ENCODE results near the gene USP48. TPM values are rescaled to one million over a fixed set of nuclear protein-coding genes. Genes with fewer than 3 reads are reported as not detected.

The USP48 gene
- polyA plus RNA-seq, 1 experiment: 43.6 TPM

DNA sequence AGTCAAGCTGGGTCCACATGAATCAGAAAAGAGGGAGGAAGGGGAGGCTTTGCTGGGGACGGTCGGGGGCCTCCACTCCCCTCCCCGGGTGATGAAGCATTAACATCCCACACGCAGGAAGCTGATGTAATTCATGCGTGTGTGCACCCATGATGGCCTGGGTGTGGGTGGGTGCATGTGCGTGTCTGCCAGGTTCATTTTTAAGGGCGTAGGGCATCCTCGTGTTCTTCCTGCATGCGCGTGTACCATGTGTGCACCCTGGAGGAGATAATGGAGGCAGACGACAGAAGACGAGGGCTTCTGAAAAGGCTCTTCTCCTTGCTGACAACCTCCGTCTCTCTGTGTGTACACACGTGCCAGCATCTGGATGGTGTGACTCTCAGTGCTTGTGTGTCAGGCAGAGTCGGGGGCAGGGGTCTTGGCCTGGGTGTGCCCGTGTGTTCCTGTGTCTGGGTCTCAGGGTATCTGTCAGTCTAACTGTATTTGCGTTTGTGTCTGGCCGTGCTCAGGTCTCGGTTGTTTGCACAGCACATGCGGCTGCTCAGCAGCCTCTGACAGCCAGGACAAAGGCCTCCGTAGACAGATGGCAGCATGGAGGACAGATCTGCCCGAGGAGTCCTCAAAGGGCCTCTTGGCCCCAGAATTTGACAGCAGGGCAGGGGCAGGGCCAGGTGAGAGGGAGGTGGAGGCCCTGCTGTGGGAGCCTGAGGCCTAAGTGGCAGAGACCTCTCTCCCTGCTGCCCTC, 116.2 kb downstream of the USP48 start:
- ChIA-PET POLR2A (no interaction called here), CTCF (no interaction called here)
- Histone ChIP-seq H3K27me3 (ENCODE audit: control insufficient read depth, insufficient read depth, low read length) (peaks cover 74% of the 10 kb centered on the region), H3K9me3 (ENCODE audit: control insufficient read depth, insufficient read depth, low read length) (no peaks in the 10 kb centered on the region), H3K27ac (ENCODE audit: low read depth, low read length) (no peak overlapping the region), H3K4me3 (ENCODE audit: low read depth, low read length) (no peak overlapping the region)
- TF ChIP-seq, protein P1, sequence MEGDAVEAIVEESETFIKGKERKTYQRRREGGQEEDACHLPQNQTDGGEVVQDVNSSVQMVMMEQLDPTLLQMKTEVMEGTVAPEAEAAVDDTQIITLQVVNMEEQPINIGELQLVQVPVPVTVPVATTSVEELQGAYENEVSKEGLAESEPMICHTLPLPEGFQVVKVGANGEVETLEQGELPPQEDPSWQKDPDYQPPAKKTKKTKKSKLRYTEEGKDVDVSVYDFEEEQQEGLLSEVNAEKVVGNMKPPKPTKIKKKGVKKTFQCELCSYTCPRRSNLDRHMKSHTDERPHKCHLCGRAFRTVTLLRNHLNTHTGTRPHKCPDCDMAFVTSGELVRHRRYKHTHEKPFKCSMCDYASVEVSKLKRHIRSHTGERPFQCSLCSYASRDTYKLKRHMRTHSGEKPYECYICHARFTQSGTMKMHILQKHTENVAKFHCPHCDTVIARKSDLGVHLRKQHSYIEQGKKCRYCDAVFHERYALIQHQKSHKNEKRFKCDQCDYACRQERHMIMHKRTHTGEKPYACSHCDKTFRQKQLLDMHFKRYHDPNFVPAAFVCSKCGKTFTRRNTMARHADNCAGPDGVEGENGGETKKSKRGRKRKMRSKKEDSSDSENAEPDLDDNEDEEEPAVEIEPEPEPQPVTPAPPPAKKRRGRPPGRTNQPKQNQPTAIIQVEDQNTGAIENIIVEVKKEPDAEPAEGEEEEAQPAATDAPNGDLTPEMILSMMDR (IDR thresholded peaks at IDR 0.05; ENCODE audit: low read depth, low read length): no peak
- DNase-seq (ENCODE audit: low read depth, low spot score): no peak

DNA sequence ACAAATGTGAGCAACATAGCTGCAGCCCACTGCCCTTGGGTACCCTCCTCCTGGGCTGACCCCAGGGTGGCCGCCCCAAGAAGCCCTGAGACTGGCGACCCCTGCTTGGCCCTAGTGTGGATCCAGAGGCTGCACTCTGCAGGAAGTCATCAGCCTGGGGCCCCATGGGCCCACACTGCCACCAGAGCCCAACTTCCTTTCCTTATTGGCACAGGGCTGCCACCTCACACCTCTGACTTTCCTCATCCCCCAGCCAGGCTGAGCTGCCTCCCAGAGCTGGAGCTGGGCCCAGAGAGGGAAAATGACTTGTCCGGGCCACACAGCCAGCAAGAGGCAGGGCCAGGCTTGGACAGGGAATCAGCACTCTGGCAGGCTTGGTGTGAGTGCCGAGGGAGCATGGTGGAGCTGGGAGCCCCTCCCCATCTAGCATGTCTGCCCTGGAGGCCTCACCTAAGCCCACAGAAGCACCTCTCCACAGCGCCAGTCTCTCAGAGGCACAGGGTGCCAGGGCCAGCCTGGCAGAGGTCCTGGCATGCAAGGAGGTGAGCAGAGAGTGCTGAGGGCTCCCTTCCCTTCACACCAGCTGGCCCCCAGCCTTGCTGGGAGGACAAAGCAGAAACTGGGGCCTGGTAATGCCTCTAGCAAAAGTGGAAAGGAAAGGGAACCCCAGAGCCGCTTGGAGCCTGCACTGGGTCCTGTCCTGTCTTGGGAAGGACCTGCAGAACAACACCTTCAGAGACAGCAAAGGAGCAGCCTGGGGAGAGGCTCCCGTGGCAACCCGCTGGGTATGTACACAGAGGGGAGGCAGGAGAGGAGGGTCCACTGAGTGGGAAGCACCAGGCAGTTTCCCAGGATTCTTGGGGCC, 117.0 kb downstream of the USP48 start:
- H3K27me3 ChIP-seq (ENCODE audit: control insufficient read depth, insufficient read depth, low read length): peaks cover 71% of the 10 kb centered on the region
- no peak for DNase-seq (ENCODE audit: low read depth, low spot score)
- CTCF ChIA-PET: no interaction called here
- H3K27ac ChIP-seq (ENCODE audit: low read depth, low read length): no peak overlapping the region
- TF ChIP-seq, protein P1 (IDR thresholded peaks at IDR 0.05; ENCODE audit: low read depth, low read length): no peak
- POLR2A ChIA-PET: no interaction called here
- H3K4me3 ChIP-seq (ENCODE audit: low read depth, low read length): no peak overlapping the region
- H3K9me3 ChIP-seq (ENCODE audit: control insufficient read depth, insufficient read depth, low read length): no peaks in the 10 kb centered on the region

DNA sequence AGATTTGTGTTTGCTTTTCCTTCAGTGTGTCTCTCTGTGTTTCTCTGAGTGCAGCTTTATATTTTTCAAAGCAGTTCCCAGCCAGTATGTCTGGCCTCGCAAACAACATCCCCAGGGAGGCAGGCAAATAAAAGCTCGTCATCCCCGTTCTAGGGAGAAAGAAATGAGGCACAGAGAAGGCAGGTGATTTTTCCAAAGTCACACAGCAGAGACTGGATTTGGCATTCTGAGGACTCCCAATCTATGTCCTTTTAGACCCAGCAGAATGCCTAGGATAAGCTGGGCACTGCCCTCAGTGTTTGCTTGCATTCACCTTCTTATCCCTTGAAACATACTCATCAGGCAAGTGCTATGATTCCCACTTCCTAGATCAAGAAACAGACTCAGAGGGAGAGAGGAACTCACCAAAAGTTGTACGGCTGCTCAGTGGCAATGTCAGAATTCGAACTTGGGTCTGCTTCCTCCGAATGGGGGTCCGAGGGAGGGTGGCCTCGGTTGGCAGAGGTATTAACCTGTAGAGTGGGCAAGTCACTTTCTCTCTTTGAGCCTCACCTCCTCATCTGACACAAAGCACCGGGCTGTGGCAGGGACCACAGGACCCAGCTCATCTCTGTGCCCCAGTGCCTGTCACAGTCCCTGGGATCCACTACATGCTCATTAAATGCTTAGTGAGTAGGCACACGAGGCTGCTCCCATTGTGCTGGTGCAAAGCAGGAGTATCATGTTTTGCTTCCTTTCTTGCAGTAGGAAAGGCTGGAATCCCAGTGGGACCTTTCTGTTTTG, 118.0 kb downstream of the USP48 start:
- Histone ChIP-seq H3K27me3 (ENCODE audit: control insufficient read depth, insufficient read depth, low read length) (peaks cover 64% of the 10 kb centered on the region), H3K27ac (ENCODE audit: low read depth, low read length) (no peak overlapping the region), H3K9me3 (ENCODE audit: control insufficient read depth, insufficient read depth, low read length) (no peaks in the 10 kb centered on the region), H3K4me3 (ENCODE audit: low read depth, low read length) (no peak overlapping the region)
- TF ChIP-seq, protein P1 (IDR thresholded peaks at IDR 0.05; ENCODE audit: low read depth, low read length): no peak
- CTCF ChIA-PET: no interaction called here
- DNase-seq (ENCODE audit: low read depth, low spot score): no peak
- POLR2A ChIA-PET: no interaction called here

DNA sequence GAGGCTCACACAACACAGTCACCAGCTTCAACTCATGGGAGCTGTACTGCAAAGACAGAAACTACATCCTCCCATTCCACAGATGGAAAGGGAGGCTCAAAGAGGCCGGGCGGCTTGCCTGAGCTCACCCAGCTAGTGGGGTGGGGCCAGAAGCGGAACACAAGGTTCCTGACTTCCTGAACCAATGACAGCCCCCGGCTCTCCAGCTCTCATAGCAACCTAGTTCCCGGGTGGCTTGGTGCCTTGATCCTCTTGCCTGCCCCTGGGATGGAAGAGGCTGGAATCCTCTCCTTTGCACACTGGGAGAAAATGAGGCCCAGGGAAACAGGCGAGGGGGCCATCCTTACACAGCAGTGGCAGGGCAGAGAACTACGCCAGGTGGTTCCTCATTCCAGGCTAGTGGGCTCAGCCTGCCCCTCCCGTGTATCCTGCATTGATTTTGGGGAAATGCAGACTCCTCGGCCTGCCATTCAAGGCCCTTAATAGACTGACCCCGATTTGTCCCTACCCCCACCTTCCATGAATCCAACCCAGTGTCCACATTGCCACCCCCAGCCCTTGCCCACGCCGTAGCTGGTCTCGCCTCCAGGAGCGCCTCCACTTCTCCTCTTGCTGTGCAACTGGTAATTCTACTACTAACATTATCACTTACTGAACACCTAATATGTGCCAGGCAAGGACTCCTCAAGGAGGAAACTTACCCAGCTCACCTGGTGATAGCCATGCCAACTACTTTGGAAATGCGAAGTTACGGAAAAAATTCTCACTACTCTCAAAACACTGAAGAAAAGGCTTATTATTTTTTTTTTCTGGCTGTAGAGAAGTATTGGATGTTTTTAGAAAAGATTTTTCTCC, 118.8 kb downstream of the USP48 start:
- POLR2A ChIA-PET: no interaction called here
- Histone ChIP-seq H3K4me3 (ENCODE audit: low read depth, low read length) (no peak overlapping the region), H3K9me3 (ENCODE audit: control insufficient read depth, insufficient read depth, low read length) (no peaks in the 10 kb centered on the region), H3K27ac (ENCODE audit: low read depth, low read length) (no peak overlapping the region), H3K27me3 (ENCODE audit: control insufficient read depth, insufficient read depth, low read length) (peaks cover 63% of the 10 kb centered on the region)
- CTCF ChIA-PET: no interaction called here
- no peak for DNase-seq (ENCODE audit: low read depth, low spot score)
- TF ChIP-seq, protein P1 (IDR thresholded peaks at IDR 0.05; ENCODE audit: low read depth, low read length): no peak

Measured in AG04450 (cell line).